Skeletal muscle cell (primary cell): ENCODE results near the gene CCR3.
A peak's percentile ranks its signal among the peaks of the same experiment; 100 is the strongest.

Experiments used
- DNase-seq: peaks from one replicate; pipeline ENCODE4 v3.0.0-alpha.2; 2010; ENCODE audit warnings: low read depth
- H3K4me3 ChIP-seq: 2 replicates; pipeline ENCODE4 v1.5.1; 2011; ENCODE audit warnings: low read depth, mild to moderate bottlenecking, control low read depth, low read length, moderate library complexity

The CCR3 gene

DNA sequence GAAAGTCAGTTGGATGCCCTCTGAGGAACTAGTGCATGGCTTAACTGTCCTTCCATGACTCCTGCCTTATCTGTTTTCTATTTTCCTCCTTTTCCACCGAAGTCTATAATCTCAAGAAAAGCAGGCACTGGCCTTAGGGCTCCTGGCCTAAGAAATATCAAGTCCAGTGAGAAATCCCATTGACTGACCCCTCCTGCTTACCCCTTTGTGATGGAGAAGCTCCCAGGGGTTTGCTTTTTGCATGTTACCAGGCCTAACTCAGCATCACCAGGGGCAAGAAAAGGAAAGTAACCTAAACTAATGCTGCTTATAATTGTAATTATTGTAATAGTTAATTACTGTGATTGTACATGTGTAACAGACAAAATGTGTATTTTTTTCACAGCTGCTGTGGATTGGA, 21.7 kb downstream of the CCR3 start:
- no peak for DNase-seq
- no peak overlapping the region for H3K4me3 ChIP-seq

DNA sequence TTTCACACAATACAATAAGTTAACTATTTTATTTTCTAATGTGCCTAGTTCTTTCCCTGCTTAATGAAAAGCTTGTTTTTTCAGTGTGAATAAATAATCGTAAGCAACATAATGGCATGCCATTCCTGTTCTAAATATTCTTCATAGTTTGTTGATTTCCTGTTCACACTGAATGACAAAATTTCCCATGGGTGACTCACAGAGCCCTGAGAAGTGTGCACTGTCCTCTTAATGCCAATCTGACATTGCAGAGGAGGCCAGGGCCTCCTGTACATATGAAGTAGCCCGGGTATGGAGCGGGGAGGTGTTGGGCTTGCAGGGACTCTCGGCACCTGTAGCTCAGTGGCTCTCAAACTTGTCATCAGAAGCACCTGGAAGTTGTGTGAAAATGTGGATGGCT, 24.3 kb downstream of the CCR3 start:
- H3K4me3 ChIP-seq = no peak overlapping the region
- no peak for DNase-seq

DNA sequence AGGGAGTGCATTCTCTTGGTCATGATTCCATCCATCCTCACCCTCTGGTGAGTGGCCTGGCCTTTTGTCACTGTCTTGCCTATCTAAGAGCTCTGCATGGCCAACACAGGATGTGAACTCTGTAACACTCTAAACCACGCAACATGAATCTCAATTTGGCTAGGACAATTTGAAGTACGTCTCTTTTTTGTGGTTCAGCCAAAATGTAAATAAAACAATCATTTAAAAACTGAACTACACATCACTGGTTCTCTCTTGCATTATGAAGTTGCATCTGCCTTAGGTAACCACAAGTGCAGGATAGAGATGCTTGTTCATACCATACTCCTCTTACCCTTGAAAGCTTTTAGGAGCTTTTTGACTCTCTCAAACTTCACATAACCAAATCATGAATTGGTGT, 27.3 kb downstream of the CCR3 start:
- DNase-seq = no peak
- no peak overlapping the region for H3K4me3 ChIP-seq

DNA sequence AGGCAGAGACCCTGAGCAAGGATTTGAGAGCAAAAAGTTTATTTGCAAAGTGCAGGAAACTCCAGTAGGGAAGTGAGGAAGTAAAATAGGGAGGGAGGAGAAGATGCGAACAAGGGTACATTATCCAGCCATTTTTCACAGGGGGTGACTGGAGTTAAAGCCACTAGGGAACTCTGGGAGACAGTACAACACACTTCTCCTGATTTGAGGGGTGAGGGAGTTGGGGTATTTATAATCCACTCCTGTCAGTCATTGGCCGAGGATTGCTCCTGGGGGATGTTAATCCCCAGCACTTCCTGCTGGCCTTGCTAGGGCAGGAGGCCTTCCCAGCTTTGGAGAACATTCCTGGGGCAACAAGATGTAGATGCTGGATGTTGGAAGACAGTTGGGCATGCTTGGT, 28.2 kb downstream of the CCR3 start:
- DNase-seq = no peak
- H3K4me3 ChIP-seq = no peak overlapping the region

DNA sequence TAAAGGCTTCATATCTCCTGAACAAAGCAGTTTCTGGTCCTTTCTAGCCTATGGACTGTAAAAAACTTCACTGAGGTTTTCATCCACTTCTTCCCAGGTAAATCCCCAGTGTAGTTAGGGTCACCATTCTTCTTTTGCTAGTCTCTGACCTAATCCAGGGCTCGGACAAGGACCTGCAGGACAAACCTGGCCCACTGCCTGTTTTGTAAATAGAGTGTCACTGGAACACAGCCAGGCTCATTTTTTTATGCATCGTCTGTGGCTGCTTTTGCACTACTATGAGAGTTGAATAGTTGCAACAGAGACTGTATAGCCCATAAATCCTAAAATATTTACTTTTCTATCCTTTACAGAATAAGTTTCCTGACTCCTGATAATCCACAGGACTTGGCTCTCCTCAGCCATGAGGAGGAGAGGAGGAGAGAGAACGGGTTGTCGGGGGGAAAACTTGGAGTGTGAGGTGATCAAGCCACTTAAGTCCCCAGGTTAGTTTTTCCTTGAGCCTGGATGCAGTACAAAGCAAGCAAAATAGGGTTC, 29.0 kb downstream of the CCR3 start:
- H3K4me3 ChIP-seq = no peak overlapping the region
- no peak for DNase-seq

DNA sequence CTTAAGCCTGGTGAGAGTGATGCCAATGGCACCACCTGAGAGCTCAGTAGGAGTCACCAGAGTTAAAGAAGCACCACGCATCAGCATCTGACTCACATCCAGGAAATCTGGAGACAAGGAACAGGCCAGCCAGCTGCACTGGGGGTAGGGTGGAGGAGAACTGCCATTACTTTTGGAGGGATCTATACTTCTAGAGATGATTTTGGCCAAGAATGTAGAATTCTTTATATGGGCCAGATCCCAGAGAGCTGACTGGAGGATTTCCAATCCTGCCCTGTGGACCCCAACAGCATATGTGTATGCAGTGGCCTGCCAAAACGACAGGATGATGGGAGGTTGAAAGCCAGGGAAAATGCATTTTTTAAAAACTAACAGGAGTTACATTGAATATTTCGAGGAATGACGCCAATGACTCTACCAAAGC, 29.8 kb downstream of the CCR3 start:
- no peak overlapping the region for H3K4me3 ChIP-seq
- DNase-seq = no peak

DNA sequence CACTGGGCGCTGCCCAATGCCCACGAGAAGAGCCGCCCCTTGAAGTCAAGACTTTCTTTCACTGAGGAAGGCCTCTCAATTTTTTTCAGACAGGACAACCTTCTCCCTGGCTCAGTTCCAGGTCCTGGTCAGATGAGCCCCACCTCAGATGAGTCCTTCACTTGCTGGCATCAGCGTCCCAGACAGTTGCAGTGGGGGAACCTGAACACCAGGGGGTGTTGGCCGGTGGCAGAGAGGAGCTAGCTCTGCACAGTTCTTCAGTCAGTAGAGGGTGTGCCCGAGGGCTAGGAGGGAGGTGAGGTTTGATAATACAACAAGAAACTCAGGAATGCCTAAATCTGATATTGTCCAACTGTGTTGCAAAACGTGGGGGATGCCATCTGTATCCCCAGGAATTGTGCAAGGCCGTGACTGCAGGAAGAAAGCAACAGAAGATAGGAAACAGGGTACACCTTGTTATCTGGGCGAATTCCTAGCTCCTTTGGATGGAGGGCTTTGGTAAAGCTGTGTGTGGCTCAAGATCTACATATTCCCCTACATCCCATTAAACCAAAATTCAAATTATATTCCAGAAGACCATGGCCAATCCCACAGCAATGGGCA, 34.3 kb downstream of the CCR3 start:
- DNase-seq = no peak
- H3K4me3 ChIP-seq = no peak overlapping the region

DNA sequence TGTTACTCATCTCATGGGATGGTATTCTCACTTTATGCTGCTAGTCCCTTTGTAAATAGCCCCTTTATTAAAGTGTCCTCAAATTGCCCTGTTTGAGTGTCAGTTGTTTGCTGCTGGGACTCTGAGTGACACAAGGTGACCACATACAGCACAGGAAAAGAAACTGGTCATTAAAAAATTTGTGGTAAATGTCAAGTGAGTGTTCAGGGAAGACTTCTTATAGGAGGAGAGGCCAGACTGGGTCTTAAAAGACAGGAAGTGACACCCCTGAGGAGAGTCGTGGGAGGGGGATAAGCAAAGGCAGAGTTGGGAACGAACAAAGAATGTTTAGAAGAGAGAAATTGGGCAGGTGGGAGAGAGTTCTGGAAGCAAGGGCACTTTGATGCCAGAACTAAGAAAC, 35.2 kb downstream of the CCR3 start:
- DNase-seq = no peak

DNA sequence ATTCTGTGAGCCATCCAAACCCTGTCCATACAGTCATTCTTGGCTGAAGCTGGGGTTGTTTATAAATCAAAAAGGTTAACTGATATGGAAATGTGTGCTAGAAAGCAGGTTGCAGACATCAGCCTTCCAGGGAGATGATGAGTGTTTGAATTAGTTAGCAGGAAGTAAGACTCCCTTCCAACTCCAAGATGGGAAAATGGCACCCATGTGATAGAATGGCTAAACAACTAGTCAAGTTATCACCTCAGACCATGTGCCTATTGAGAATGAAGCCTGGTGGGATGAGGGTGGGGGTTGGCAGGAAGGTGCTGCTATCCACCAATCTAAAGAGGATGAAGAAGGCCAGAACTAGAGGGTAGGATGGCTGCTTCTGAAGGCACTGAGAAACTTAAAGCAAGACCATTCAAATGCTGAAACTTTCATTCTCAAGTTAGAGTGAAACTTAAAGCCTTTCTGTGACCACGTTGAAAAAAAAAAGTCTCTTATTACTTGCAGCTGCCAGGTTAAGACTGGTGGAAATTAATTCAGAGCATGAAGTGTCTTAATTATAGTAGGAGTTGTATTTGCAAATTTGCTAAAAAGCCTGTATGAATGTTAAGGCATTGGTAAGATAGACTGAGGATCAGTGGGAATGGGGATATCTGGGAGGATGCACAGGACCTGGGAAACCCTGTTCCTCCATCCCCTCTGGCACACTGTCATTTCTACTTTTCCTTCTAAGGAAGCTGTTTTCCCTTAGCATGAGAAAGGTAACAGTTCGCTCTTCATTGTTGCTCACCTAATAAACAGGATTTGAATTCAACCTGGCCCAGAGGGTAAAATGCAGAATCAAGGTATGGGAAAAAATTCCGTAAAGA, 36.8 kb downstream of the CCR3 start:
- no peak overlapping the region for H3K4me3 ChIP-seq
- no peak for DNase-seq

More for the DNA sequence above, 35.2 kb downstream of the CCR3 start:
- no peak overlapping the region for H3K4me3 ChIP-seq

DNA sequence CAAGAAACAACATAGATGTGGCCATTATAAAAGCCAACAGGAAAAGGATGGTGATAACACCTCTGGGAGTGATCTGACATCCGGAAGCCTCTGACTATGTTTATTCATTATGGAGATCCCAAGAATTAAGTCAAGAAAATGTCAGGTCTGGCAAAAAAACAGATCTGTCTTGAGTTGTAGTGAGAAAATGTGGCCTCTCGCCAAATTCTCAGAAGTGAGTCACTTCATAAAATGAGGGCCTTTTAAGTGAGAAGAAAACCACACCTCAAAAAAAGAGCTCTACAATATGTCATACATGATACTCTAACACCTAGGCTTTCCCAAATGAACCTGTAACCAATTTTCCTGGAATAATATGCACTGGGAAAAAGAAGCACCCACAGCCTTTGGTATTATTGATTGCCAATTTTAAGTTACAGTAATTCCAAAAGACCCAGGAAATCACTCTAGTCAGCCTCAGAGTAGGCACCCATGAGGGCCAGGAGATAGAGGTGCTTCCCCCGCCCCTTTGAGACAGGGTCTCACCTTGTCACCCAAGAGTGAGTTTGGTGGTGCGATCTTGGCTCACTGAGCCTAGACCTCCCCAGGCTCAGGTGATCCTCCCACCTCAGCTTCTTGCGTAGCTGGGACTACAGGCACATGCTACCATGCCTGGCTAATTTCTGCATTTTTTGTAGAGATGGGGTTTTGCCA, 38.0 kb downstream of the CCR3 start:
- no peak overlapping the region for H3K4me3 ChIP-seq
- peak; percentile 21 for DNase-seq

DNA sequence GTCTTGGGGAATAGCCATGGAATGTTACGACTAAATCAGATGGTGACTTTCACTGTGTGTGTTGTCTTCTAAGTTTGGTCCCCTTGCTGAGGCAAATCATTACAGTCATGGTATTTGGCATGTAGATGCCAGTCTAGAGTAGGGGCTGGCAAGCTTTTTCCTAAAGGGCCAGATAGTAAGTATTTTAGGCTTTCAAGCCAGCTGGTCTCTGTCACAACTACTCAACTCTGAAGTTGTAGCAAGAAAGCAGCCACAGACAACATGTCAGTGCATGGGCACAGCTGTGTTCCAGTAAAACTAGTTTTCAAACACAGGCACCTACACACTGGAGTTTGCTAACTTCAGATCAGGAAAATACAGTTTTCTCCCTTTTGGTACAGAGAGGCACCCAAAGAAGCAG, 39.3 kb downstream of the CCR3 start:
- H3K4me3 ChIP-seq = no peak overlapping the region
- DNase-seq = no peak

DNA sequence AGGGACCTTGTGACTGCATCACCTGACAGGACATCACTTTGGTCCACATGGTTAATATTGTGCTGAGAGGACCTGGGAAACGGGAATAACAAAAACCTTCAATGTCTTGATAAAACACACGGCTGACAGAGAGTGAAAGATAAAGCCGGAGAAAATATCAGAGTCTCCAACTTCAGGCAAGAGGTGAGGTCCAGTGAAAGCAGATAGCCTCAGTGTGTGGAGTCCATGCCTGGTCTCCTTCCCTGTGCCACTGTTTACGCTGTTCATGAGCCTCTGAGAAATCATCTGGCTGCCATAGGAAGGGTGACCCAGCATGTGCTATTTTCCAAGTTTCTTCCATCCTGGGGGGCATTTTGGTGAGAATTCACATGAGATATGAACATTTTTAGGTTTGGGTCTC, 39.8 kb downstream of the CCR3 start:
- no peak overlapping the region for H3K4me3 ChIP-seq
- no peak for DNase-seq

DNA sequence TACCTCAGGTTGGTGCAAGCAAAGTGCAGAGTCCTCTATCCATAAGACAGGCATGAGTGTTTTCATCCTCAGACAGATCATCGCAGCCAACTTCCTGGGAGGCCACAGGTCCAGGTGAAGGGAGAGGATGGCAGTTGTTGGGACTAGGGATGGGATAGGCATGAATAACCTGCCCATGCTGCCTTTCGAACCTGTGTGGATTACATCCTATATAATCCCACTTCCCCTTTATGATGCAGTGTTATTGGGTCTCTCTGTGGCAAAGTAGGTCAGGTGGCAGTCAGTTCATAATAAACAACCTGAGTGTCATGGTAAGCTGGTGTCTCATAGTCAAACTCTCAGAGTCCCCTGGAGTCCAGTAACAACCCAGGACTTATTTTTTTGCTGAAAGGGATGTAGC, 40.4 kb downstream of the CCR3 start:
- no peak for DNase-seq
- H3K4me3 ChIP-seq = no peak overlapping the region

DNA sequence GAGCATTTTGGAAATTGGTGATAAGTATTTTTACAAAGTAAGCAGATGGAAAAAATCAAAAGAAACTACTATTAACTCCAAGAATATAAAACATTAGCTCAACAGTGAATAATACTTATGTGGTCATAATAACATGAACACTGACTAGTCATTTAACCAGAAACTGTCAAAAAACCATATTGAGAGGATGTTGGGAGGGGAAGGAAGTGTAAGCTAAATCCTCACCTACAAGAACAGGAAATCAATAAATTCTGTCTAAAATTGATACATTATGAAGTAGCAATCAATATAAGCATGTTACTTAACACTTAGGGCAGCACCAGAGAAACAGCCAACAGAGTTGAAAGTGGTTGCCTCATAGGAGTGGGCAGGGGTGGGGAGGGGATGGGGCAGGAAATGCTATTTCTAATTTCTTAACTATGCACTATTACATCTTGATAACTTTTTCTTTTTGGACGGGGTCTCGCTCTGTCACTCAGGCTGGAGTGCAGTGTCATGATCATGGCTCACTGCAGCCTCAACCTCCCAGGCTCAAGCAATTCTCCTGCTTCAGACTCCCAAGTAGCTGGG, 41.7 kb downstream of the CCR3 start:
- H3K4me3 ChIP-seq = no peak overlapping the region
- DNase-seq = no peak

DNA sequence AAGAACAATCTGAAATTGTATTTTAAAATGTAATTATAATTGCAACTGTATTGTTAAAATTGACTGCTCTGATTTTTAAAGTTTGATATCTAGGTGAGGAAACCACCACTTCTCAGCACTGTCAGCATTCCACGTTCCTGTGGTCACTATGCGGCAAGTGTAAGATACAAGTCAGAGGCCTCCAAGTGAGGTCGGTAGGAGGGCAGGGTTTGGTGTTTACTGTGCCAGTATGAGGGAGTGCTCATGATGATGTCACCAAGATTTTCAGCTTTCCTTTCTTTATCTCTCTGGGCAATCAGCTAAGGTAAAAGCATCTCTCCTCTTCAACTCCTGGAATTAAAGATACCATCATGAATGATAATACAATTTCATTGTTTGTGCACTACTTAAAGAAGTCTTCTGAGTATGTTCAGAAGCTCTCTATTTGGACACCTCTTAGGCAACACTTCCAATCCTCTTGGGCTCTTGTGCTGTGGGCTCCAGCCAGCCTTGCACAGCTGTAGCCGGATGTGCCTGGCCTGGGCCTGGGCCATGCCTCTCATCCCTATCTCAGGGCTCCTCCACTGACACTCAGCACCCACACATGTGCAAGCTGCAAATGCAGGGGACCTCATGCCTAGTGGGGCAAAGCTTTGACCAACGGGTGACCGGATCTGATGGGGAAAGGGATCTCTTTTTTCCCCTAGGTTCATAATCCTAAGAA, 42.9 kb downstream of the CCR3 start:
- H3K4me3 ChIP-seq = no peak overlapping the region
- no peak for DNase-seq

DNA sequence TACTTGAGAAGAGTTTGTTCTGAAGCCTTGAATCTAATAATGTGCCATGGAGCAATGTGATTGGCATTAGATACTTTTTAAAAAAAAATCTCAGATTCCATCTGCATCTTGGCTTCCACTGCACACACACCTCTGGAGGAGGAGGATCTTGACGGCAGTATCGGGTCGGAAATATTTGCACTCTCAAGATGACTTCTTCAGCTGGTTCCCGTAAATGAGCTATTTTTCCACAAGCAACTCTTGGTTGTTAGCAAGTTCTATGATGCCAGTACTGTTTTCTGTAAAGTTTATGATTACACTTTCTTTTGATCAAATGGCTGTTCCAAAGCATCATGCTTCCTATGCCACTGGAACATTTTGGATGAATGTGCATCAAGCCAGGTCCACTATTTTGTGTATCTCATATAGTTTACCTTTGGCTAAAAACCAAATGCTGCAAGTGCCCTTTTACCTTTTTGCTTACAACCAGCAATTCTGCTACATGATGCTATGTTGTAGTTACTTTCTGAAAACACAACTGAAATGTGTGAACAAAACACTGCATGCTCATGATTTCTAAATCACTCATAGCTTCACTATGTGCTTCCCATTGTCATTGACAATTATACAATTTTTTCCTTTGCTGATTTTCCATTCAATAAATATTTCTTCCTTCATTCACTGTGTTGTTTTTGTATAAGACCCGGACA, 43.8 kb downstream of the CCR3 start:
- no peak for DNase-seq
- H3K4me3 ChIP-seq = no peak overlapping the region

DNA sequence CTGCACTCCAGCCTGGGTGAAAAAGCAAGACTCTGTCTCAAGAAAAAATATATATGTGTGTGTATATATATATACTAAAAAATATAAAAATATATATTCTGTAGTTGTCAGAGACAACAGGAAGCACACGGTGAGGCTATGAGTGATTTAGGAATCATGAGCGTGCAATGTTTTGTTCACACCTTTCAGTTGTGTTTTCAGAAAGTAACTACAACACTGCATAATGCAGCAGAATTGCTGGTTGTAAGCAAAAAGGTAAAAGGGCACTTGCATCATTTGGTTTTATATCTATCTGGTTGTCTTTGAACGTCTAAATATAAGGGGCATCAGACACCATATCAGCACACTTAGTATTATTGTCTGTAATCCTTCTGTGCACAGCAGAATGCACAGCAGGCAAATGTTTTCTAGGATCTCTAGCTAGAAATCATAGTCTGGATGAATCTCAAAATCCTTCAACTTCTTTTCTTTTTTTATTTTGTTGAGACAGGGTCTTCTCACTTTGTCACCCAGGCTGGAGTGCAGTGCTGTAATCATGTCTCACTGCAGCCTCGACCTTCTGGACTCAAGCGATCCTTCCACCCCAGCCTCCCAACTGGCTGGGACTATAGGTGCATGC, 44.8 kb downstream of the CCR3 start:
- DNase-seq = no peak
- no peak overlapping the region for H3K4me3 ChIP-seq

DNA sequence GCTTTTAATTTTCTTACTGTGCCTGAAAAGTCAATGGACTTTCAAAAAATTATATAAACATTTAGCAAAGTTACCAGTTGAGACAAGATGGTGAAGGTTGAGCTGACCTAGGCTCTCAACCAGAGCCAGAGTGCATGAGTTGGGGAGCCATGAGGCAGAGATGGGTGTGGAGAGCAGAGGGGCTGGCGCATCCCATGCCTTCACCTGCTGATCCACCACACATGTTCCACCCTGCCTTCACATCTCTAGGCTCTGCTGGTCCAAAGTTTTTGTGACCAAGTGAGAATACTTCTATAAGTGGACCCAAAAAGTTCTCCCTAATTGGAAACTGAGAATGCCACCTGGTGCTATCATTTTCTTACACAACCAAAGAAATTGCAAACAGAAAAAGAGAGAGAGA, 47.3 kb downstream of the CCR3 start:
- no peak overlapping the region for H3K4me3 ChIP-seq
- no peak for DNase-seq

DNA sequence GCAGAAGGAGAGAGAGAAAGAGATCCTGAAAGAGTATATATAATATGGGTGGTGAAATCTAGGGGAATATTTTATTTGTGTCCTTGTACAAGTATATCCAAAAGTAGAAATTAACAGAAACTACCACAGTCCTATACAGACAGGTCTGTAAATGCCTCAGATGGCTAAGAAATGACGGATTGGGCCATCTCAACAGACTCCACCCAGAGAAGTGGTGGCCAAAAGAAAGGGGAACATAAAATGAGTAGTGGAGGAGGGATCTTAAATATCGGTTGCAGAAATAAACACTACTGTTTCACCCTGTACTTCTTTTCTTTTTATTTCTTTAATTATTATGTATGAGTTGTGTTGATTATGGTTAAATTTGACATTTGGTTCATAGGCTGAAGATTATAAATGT, 47.7 kb downstream of the CCR3 start:
- H3K4me3 ChIP-seq = no peak overlapping the region
- DNase-seq = no peak
